CD1c-positive myeloid dendritic cell (primary cell): Measurements from ENCODE around the gene PPFIBP2.

Experiments used
- DNase-seq: peaks from one replicate; pipeline ENCODE4 v3.0.0-alpha.2; 2016; ENCODE audit errors: extremely low spot score

PPFIBP2 gene

DNA sequence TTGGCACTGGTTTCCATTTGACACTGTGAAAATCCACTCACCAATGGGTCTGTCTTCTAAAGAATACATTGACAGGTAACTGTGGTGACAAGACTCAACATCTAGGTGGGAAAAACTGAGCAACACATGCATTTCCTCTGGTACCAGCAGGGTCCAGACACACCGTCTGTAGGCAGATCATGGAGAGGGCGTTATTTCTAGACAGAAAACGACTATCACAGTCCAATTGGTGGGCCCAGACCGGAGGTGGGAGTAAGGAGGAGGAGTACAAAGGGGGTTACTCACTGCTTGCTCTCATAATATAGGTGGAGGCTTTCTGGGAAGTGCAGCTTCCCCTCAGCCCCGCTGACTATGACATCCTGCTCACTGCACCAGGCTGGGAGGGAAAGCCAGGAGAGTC, 182.6 kb downstream of the PPFIBP2 start:
- no peak for DNase-seq
